ENCODE results near the gene SDC3.

SDC3 gene

GRCh38 chr1:30896905-30897304 is 11.7 kb downstream of the SDC3 start:
- no peak overlapping the region for H3K27ac ChIP-seq
- no peaks in the 10 kb centered on the region for H3K36me3 ChIP-seq (replicated peaks)
- in situ Hi-C loops (cut with HindIII; ENCODE audit: low pct_ligation_motif_present, low sequenced_read_pairs) = no loop called here
- H3K4me3 ChIP-seq (ENCODE audit: low read depth, low read length) = no peak overlapping the region
- TF ChIP-seq CTCF (IDR thresholded peaks at IDR 0.05; ENCODE audit: low read depth, low read length, missing control alignments) = no peak
- DNase-seq = no peak
- no peaks in the 10 kb centered on the region for H3K27me3 ChIP-seq (replicated peaks)

- Histone ChIP-seq H3K27ac (no peak overlapping the region), H3K36me3 (replicated peaks) (no peaks in the 10 kb centered on the region), H3K27me3 (replicated peaks) (no peaks in the 10 kb centered on the region), H3K4me3 (ENCODE audit: low read depth, low read length) (no peak overlapping the region)
- DNase-seq = no peak
- no peak for TF ChIP-seq CTCF (IDR thresholded peaks at IDR 0.05; ENCODE audit: low read depth, low read length, missing control alignments)
- in situ Hi-C loops (cut with HindIII; ENCODE audit: low pct_ligation_motif_present, low sequenced_read_pairs) = no loop called here
Observed at GRCh38 chr1:30895944-30896660, 12.5 kb downstream of the SDC3 start.

- DNase-seq = no peak
- in situ Hi-C loops (cut with HindIII; ENCODE audit: low pct_ligation_motif_present, low sequenced_read_pairs) = no loop called here
- no peak for TF ChIP-seq CTCF (IDR thresholded peaks at IDR 0.05; ENCODE audit: low read depth, low read length, missing control alignments)
- no peaks in the 10 kb centered on the region for H3K36me3 ChIP-seq (replicated peaks)
- H3K27me3 ChIP-seq (replicated peaks) = no peaks in the 10 kb centered on the region
- no peak overlapping the region for H3K27ac ChIP-seq
- H3K4me3 ChIP-seq (ENCODE audit: low read depth, low read length) = no peak overlapping the region
Observed at GRCh38 chr1:30895382-30895943, 13.1 kb downstream of the SDC3 start.

- Histone ChIP-seq H3K27ac (no peak overlapping the region), H3K27me3 (replicated peaks) (no peaks in the 10 kb centered on the region), H3K4me3 (ENCODE audit: low read depth, low read length) (no peak overlapping the region), H3K36me3 (replicated peaks) (no peaks in the 10 kb centered on the region)
- in situ Hi-C loops (cut with HindIII; ENCODE audit: low pct_ligation_motif_present, low sequenced_read_pairs) = no loop called here
- no peak for DNase-seq
- TF ChIP-seq CTCF (IDR thresholded peaks at IDR 0.05; ENCODE audit: low read depth, low read length, missing control alignments) = no peak
Observed at GRCh38 chr1:30894508-30894973, 14.0 kb downstream of the SDC3 start.

- H3K27ac ChIP-seq = no peak overlapping the region
- no peak for DNase-seq
- no peaks in the 10 kb centered on the region for H3K27me3 ChIP-seq (replicated peaks)
- H3K4me3 ChIP-seq (ENCODE audit: low read depth, low read length) = no peak overlapping the region
- in situ Hi-C loops (cut with HindIII; ENCODE audit: low pct_ligation_motif_present, low sequenced_read_pairs) = no loop called here
- no peak for TF ChIP-seq CTCF (IDR thresholded peaks at IDR 0.05; ENCODE audit: low read depth, low read length, missing control alignments)
- no peaks in the 10 kb centered on the region for H3K36me3 ChIP-seq (replicated peaks)
Observed at GRCh38 chr1:30893776-30894507, 14.6 kb downstream of the SDC3 start.

Measured in brain microvascular endothelial cell (primary cell).